Tibial nerve (tissue), 3 donors: Measurements from ENCODE around the gene GP1BA.
"Not testable (repeated sequence)": the region's sequence is repeated elsewhere in the genome, so short reads cannot be mapped to it uniquely, and the experiment has no call there.

Experiments used
- CTCF ChIP-seq, 5 experiments: fragments of 200-600 bp in 3 of 5; fragments of 450-650 bp in 2 of 5; sonication (generic) in 3 of 5; IDR thresholded peaks; one replicate each; pipeline ENCODE4 v1.5.1; 2016 to 2019; ENCODE audit warnings: antibody characterized with exemption in 5 of 5, mild to moderate bottlenecking in 3 of 5, moderate library complexity in 2 of 5
- POLR2A ChIP-seq, 2 donors: fragments of 450-650 bp; IDR thresholded peaks; one replicate each; pipeline ENCODE4 v1.6.1; 2017; ENCODE audit warnings: antibody characterized with exemption in 2 of 2, mild to moderate bottlenecking in 2 of 2, moderate library complexity in 2 of 2

DNA sequence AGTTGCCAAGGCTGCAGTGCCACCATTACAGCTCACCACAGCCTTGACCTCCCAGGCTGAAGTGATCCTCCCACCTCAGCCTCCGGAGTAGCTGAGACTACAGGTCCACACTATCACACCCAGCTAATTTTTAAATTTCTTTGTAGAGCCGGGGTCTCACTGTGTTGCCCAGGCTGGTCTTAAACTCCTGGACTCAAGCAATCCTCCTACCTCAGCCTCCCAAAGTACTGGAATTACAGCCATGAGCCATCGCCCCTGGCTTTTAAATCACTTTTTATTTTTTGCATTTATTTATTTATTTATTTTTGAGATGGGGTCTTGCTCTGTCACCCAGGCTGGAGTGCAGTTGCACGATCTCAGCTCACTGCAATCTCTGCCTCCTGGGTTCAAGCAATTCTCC, 17.5 kb upstream of the GP1BA start:
- TF ChIP-seq CTCF, POLR2A (IDR thresholded peaks at IDR 0.05): not testable (repeated sequence)
